ENCODE results near the gene TJAP1.

DNA sequence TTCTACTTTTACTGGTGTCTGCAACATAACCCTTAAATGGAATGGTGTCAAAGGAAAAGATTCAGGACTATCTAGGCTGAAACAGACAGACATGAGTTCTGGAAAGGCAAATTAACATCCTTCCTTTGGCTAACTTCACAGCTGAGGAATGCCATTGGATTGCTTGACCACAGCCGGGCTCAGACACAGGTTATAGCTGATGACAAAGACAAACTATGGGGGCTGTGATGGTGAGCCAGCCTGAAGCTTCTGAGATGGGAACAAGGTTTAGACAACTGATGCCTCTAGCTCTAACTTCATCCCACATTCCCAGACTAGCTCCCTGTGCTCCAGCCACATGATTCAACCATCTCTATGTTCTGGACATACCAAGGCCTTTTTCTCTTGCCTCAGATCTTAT is 54.8 kb downstream of the TJAP1 start:
- TF ChIP-seq, protein P1, sequence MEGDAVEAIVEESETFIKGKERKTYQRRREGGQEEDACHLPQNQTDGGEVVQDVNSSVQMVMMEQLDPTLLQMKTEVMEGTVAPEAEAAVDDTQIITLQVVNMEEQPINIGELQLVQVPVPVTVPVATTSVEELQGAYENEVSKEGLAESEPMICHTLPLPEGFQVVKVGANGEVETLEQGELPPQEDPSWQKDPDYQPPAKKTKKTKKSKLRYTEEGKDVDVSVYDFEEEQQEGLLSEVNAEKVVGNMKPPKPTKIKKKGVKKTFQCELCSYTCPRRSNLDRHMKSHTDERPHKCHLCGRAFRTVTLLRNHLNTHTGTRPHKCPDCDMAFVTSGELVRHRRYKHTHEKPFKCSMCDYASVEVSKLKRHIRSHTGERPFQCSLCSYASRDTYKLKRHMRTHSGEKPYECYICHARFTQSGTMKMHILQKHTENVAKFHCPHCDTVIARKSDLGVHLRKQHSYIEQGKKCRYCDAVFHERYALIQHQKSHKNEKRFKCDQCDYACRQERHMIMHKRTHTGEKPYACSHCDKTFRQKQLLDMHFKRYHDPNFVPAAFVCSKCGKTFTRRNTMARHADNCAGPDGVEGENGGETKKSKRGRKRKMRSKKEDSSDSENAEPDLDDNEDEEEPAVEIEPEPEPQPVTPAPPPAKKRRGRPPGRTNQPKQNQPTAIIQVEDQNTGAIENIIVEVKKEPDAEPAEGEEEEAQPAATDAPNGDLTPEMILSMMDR (IDR thresholded peaks at IDR 0.05; ENCODE audit: low read depth, low read length): no peak
- TF ChIP-seq EZH2phosphoT487 (IDR thresholded peaks at IDR 0.05; ENCODE audit: low read depth): no peak
